Adrenal gland (tissue), 12 donors: ENCODE data around the gene NCKAP5L. TPM values are rescaled to one million over a fixed set of nuclear protein-coding genes. Genes with fewer than 3 reads are reported as not detected.
A peak's percentile ranks its signal among the peaks of the same experiment; 100 is the strongest.

ENCODE experiments used
- DNase-seq, 7 donors: peaks; one replicate each; pipeline ENCODE4 v3.0.0-alpha.2; 2019 to 2020
- H3K27ac ChIP-seq, 5 donors: fragments of 200-600 bp; sonication (generic) in 4 of 5; 1 replicate in 3 of 5; 2 replicates in 2 of 5; pipeline versions ENCODE4 v1.5.1 to v1.8.0; 2016 to 2020; ENCODE audit warnings: mild to moderate bottlenecking in 1 of 5
- H3K27me3 ChIP-seq: fragments of 200-600 bp; 2 replicates; pipeline ENCODE4 v1.8.0; 2021
- H3K36me3 ChIP-seq, 2 donors: fragments of 200-600 bp; replicated peaks in 1 of 2; 1 replicate in 1 of 2; 2 replicates in 1 of 2; pipeline versions ENCODE4 v1.5.1 to v1.8.0; 2018 to 2022
- H3K4me1 ChIP-seq, 2 donors: fragments of 200-600 bp; replicated peaks in 1 of 2; 1 replicate in 1 of 2; 2 replicates in 1 of 2; pipeline versions ENCODE4 v1.5.1 to v1.8.0; 2018 to 2021
- H3K4me3 ChIP-seq, 4 donors: fragments of 200-600 bp; sonication (generic) in 3 of 4; one replicate each; pipeline ENCODE4 v1.5.1; 2016 to 2018
- H3K9me3 ChIP-seq, 3 donors: fragments of 200-600 bp; sonication (generic) in 1 of 3; replicated peaks in 1 of 3; 1 replicate in 2 of 3; 2 replicates in 1 of 3; pipeline versions ENCODE4 v1.5.1 to v1.8.0; 2016 to 2021
- CTCF ChIP-seq, 6 experiments: fragments of 450-650 bp in 4 of 6; fragments of 200-600 bp in 2 of 6; sonication (generic) in 1 of 6; IDR thresholded peaks; 1 replicate in 5 of 6; 2 replicates in 1 of 6; pipeline versions ENCODE4 v1.5.1 to v1.8.0; 2016 to 2021; ENCODE audit warnings: antibody characterized with exemption in 6 of 6, mild to moderate bottlenecking in 2 of 6, moderate library complexity in 1 of 6
- POLR2A ChIP-seq, 2 donors: fragments of 450-650 bp; IDR thresholded peaks; one replicate each; pipeline ENCODE4 v1.6.1; 2017; ENCODE audit warnings: antibody characterized with exemption in 2 of 2, mild to moderate bottlenecking in 2 of 2, moderate library complexity in 1 of 2
- WGBS, 4 donors: extraction: QIAGEN DNeasy Blood & Tissue Kit in 2 of 4; methylation state at CpG; one replicate each; pipeline versions ENCODE4 v1.1.5 to v1.1.7; 2013 to 2017; 5-methylcytosine and 5-hydroxymethylcytosine counted together
- intact Hi-C, 2 donors: fragments of 100-400 bp; cut with DNase I; formaldehyde crosslinking; loops; one replicate each; pipeline versions ENCODE4 v1.14.1 to v1.15.0; 2022 to 2023
- polyA plus RNA-seq, 3 donors: library from polyadenylated mRNA; stranded (reverse); fragments of 200-250 nt in 2 of 3; fragments of 350-450 nt in 1 of 3; fragmentation: Illumina TruSeq in 1 of 3; extraction: RNeasy Lipid Tissue Mini Kit (QIAGEN cat#74804) in 1 of 3; gene quantifications; one replicate each; pipeline ENCODE4 v1.2.3, GENCODE V29; 2013 to 2014
- small RNA-seq, 2 donors: library from RNA; depleted of rRNA; stranded (forward); fragments of <200 nt; gene quantifications; one replicate each; pipeline ENCODE3, GENCODE V24; 2016
- total RNA-seq, 9 donors: library from RNA; depleted of rRNA in 4 of 9; stranded (reverse); fragments of >200 nt in 4 of 9; fragments of 120-200 nt in 1 of 9; fragmentation: NEBNext Ultra II Directional in 1 of 9; extraction: Animal tissue kit (Norgen Biotek cat#: 25700) in 1 of 9; gene quantifications; one replicate each; pipeline versions ENCODE4 v1.1.0 to v1.2.4, GENCODE V29; 2013 to 2023
- donor health status: healthy with polysubstance abuse.
- donor health status: Bipolar disorder and iron deficiency.
- donor health status: DM: yes; HTN: yes; CAD: no.
- donor health status: DM: no; HTN: no; CAD: no.
- donor health status: DM: no; HTN: no; CAD: no.
- donor health status: DM: yes; HTN: yes; CAD: no.

The NCKAP5L gene
- total and polyA plus RNA-seq, 12 donors = 5.5 to 143 (median 38.4) TPM

GRCh38 chr12:49748800-49749199 is 79.4 kb downstream of the NCKAP5L start:
- Histone ChIP-seq H3K9me3 (no peaks in the 10 kb centered on the region), H3K4me3 (no peak overlapping the region), H3K27me3 (no peaks in the 10 kb centered on the region), H3K36me3 (peaks cover 0 to 14% of the 10 kb centered on the region in 2 donors), H3K4me1 (peaks cover 42 to 92% of the 10 kb centered on the region in 2 donors), H3K27ac (no peak overlapping the region)
- 62 to 68% (median 64%) methylated on average over 3 of the region's 3 CpGs for WGBS, 4 donors
- intact Hi-C loops = no loop called here
- DNase-seq = no peak
- no peak for TF ChIP-seq POLR2A (IDR thresholded peaks at IDR 0.05)
- TF ChIP-seq CTCF (IDR thresholded peaks at IDR 0.05) = no peak

GRCh38 chr12:49748306-49748705 is 79.9 kb downstream of the NCKAP5L start:
- Histone ChIP-seq H3K4me1 (peaks cover 44 to 92% of the 10 kb centered on the region in 2 donors), H3K27me3 (no peaks in the 10 kb centered on the region), H3K36me3 (peaks cover 0 to 9% of the 10 kb centered on the region in 2 donors), H3K9me3 (no peaks in the 10 kb centered on the region), H3K4me3 (no peak overlapping the region), H3K27ac (no peak overlapping the region)
- 33 to 59% (median 46%) methylated on average over 1 of the region's 1 CpG for whole genome bisulfite sequencing, 4 donors
- intact Hi-C loops = no loop called here
- no peak for DNase-seq
- TF ChIP-seq POLR2A (IDR thresholded peaks at IDR 0.05) = no peak
- TF ChIP-seq CTCF (IDR thresholded peaks at IDR 0.05) = no peak

- Histone ChIP-seq H3K4me1 (peaks cover 38 to 66% of the 10 kb centered on the region in 2 donors), H3K9me3 (no peaks in the 10 kb centered on the region), H3K4me3 (no peak overlapping the region), H3K27ac (no peak overlapping the region), H3K36me3 (no peaks in the 10 kb centered on the region), H3K27me3 (no peaks in the 10 kb centered on the region)
- 51 to 62% (median 56%) methylated on average over 3 of the region's 3 CpGs for WGBS, 4 donors
- intact Hi-C loops = no loop called here
- TF ChIP-seq CTCF (IDR thresholded peaks at IDR 0.05) (no peak), POLR2A (IDR thresholded peaks at IDR 0.05) (no peak)
- no peak for DNase-seq
Observed at GRCh38 chr12:49744363-49744885, 83.8 kb downstream of the NCKAP5L start.

GRCh38 chr12:49741882-49742620 is 86.2 kb downstream of the NCKAP5L start:
- H3K27ac ChIP-seq = peak overlapping the region; percentile 98 to 99 (median 99)
- intact Hi-C loops = no loop called here
- no peaks in the 10 kb centered on the region for H3K36me3 ChIP-seq
- no peaks in the 10 kb centered on the region for H3K27me3 ChIP-seq
- TF ChIP-seq POLR2A (IDR thresholded peaks at IDR 0.05) (peak in 1 of 2 donors; percentile 21), CTCF (IDR thresholded peaks at IDR 0.05) (peak in 1 of 6 experiments; percentile 13)
- H3K4me1 ChIP-seq = peaks cover 24 to 48% of the 10 kb centered on the region in 2 donors
- H3K4me3 ChIP-seq = peak overlapping the region; percentile 56 to 99 (median 78)
- 0 to 1% (median 0%) methylated on average over 16 to 35 of the region's 35 CpGs for WGBS, 4 donors
- DNase-seq = peak; percentile 92 to 99 (median 97)
- no peaks in the 10 kb centered on the region for H3K9me3 ChIP-seq

Small RNA genes within 50 kb of the gene (small RNA-seq; reads per million reads assigned to genes)
- 0 reads per million in 2 donors for gene LSM6P2

Other genes with a start within 250 kb of the NCKAP5L start
- gene FAM186B, start 222.8 kb downstream of the NCKAP5L start, total RNA-seq = 1 to 10 TPM in 5 of 9 donors, under 1 TPM in 3, not detected in 1; 0.39 to 2.3 (median 1.1) TPM
- gene FAM186B, start 222.8 kb downstream of the NCKAP5L start, polyA plus RNA-seq = 1 to 10 TPM in 1 of 3 donors, under 1 TPM in 2; 0.29 to 1.3 (median 0.37) TPM
- gene PRPF40B, start 204.9 kb downstream of the NCKAP5L start, total RNA-seq = 10 to 100 TPM in 7 of 9 donors, 1 to 10 TPM in 2; 7.2 to 44.8 (median 22.1) TPM
- gene PRPF40B, start 204.9 kb downstream of the NCKAP5L start, polyA plus RNA-seq = 100 to 1,000 TPM in 1 of 3 donors, 10 to 100 TPM in 1, 1 to 10 TPM in 1; 9.1 to 125 (median 83.6) TPM
- 10 to 100 TPM in 8 of 9 donors, 1 to 10 TPM in 1; 7.7 to 24.1 (median 19.0) TPM for gene FMNL3, start 121.0 kb downstream of the NCKAP5L start, total RNA-seq
- gene FMNL3, start 121.0 kb downstream of the NCKAP5L start, polyA plus RNA-seq = 10 to 100 TPM in 1 of 3 donors, 1 to 10 TPM in 2; 4.7 to 11.5 (median 7.0) TPM
- 100 to 1,000 TPM; 580 to 874 (median 762) TPM for gene TMBIM6, start 86.9 kb downstream of the NCKAP5L start, total RNA-seq
- 100 to 1,000 TPM; 134 to 769 (median 249) TPM for gene TMBIM6, start 86.9 kb downstream of the NCKAP5L start, polyA plus RNA-seq
- 1 to 10 TPM; 1.9 to 8.9 (median 4.9) TPM for gene BCDIN3D, start 14.7 kb upstream of the NCKAP5L start, total RNA-seq
- 1 to 10 TPM; 2.4 to 8.1 (median 3.4) TPM for gene BCDIN3D, start 14.7 kb upstream of the NCKAP5L start, polyA plus RNA-seq
- 10 to 100 TPM in 3 of 9 donors, 1 to 10 TPM in 5, under 1 TPM in 1; 0.35 to 46.1 (median 3.1) TPM for gene FAIM2, start 75.5 kb upstream of the NCKAP5L start, total RNA-seq
- 10 to 100 TPM; 13.4 to 50.8 (median 45.9) TPM for gene FAIM2, start 75.5 kb upstream of the NCKAP5L start, polyA plus RNA-seq
- gene AQP2, start 122.3 kb upstream of the NCKAP5L start, total RNA-seq = 10 to 100 TPM in 3 of 9 donors, 1 to 10 TPM in 3, under 1 TPM in 2, not detected in 1; 0.10 to 53.2 (median 4.6) TPM
- 10 to 100 TPM in 1 of 3 donors, under 1 TPM in 2; 0.40 to 81.0 (median 0.61) TPM for gene AQP2, start 122.3 kb upstream of the NCKAP5L start, polyA plus RNA-seq
- 1 to 10 TPM in 2 of 9 donors, under 1 TPM in 6, not detected in 1; 0.22 to 1.5 (median 0.48) TPM for gene AQP5, start 133.5 kb upstream of the NCKAP5L start, total RNA-seq
- gene AQP5, start 133.5 kb upstream of the NCKAP5L start, polyA plus RNA-seq = 1 to 10 TPM; 1.5 to 2.6 (median 1.6) TPM
- gene AQP6, start 144.5 kb upstream of the NCKAP5L start, total RNA-seq = under 1 TPM in 2 of 9 donors, not detected in 7; 0.28 to 0.29 TPM
- gene AQP6, start 144.5 kb upstream of the NCKAP5L start, polyA plus RNA-seq = 1 to 10 TPM in 1 of 3 donors, under 1 TPM in 1, not detected in 1; 0.20 to 1.1 TPM
- 10 to 100 TPM in 2 of 9 donors, 1 to 10 TPM in 7; 5.0 to 28.4 (median 6.3) TPM for gene RACGAP1, start 197.1 kb upstream of the NCKAP5L start, total RNA-seq
- 1 to 10 TPM; 1.3 to 5.0 (median 3.1) TPM for gene RACGAP1, start 197.1 kb upstream of the NCKAP5L start, polyA plus RNA-seq
- 1 to 10 TPM in 2 of 9 donors, under 1 TPM in 6, not detected in 1; 0.65 to 1.2 (median 0.81) TPM for gene ASIC1, start 229.2 kb upstream of the NCKAP5L start, total RNA-seq
- 1 to 10 TPM in 1 of 3 donors, under 1 TPM in 2; 0.47 to 1.3 (median 0.71) TPM for gene ASIC1, start 229.2 kb upstream of the NCKAP5L start, polyA plus RNA-seq